NCI-H1436 (cell line): ENCODE data around the gene CLEC1B.
"Not testable (repeated sequence)": the region's sequence is repeated elsewhere in the genome, so short reads cannot be mapped to it uniquely, and the experiment has no call there.

ENCODE experiments used
- DNase-seq: peaks from one replicate; lab custom pipeline; 2025; lab: John Stamatoyannopoulos, UW

CLEC1B gene

GRCh38 chr12:9999016-9999415, at the start of gene CLEC1B:
Gene CLEC1B, minus strand, starts transcription at chr12:9999121. Its CDS starts 21 bp downstream, at chr12:9999100.
- DNase-seq, result no peak

GRCh38 chr12:10048526-10048925, 49.6 kb upstream of the CLEC1B start:
- no peak for DNase-seq

- DNase-seq, result no peak
These were observed 43.2 kb upstream of the CLEC1B start for GRCh38 chr12:10042167-10042566.

GRCh38 chr12:10033783-10034545, 35.0 kb upstream of the CLEC1B start:
- no peak for DNase-seq

GRCh38 chr12:10031771-10032175, 32.9 kb upstream of the CLEC1B start:
- no peak for DNase-seq

- DNase-seq, result no peak
These were observed 32.4 kb upstream of the CLEC1B start for GRCh38 chr12:10031321-10031720.

GRCh38 chr12:10030446-10030845, 31.5 kb upstream of the CLEC1B start, which contains the start of gene CLEC9A:
Gene CLEC9A, plus strand, starts transcription at chr12:10030682. Its CDS starts 22,006 bp downstream, at chr12:10052688.
- DNase-seq, result no peak

- no peak for DNase-seq
These were observed 28.8 kb upstream of the CLEC1B start for GRCh38 chr12:10027721-10028120.

GRCh38 chr12:10027311-10027710, 28.4 kb upstream of the CLEC1B start:
- DNase-seq, result no peak

- DNase-seq, result not testable (repeated sequence)
These were observed 27.7 kb upstream of the CLEC1B start for GRCh38 chr12:10026666-10027065.

- DNase-seq, result no peak
These were observed 26.3 kb upstream of the CLEC1B start for GRCh38 chr12:10025236-10025635.

GRCh38 chr12:10021342-10021741, 22.4 kb upstream of the CLEC1B start:
- DNase-seq, result no peak

GRCh38 chr12:10018386-10018785, 19.5 kb upstream of the CLEC1B start:
- no peak for DNase-seq

- no peak for DNase-seq
These were observed 18.0 kb upstream of the CLEC1B start for GRCh38 chr12:10016881-10017280.

- DNase-seq, result no peak
These were observed 16.5 kb upstream of the CLEC1B start for GRCh38 chr12:10015450-10015849.

- DNase-seq, result no peak
These were observed 13.9 kb upstream of the CLEC1B start for GRCh38 chr12:10012630-10013330.

GRCh38 chr12:10001171-10001776, 2.4 kb upstream of the CLEC1B start:
- no peak for DNase-seq

GRCh38 chr12:9992296-9992695, 6.6 kb downstream of the CLEC1B start:
- DNase-seq, result no peak

GRCh38 chr12:9991876-9992275, 7.0 kb downstream of the CLEC1B start:
- DNase-seq, result no peak

- DNase-seq, result no peak
These were observed 18.8 kb downstream of the CLEC1B start for GRCh38 chr12:9980126-9980525.

- no peak for DNase-seq
These were observed 21.0 kb downstream of the CLEC1B start for GRCh38 chr12:9977916-9978315.

- not testable (repeated sequence) for DNase-seq
These were observed 22.3 kb downstream of the CLEC1B start for GRCh38 chr12:9976626-9977025.

GRCh38 chr12:9975614-9976013, 23.3 kb downstream of the CLEC1B start:
- DNase-seq, result no peak
